H1 (cell line): ENCODE data around the gene GRIN2C. TPM values are rescaled to one million over a fixed set of nuclear protein-coding genes. Genes with fewer than 3 reads are reported as not detected.

ENCODE experiments used
- CTCF ChIA-PET: fragments of 300-600 bp; sonication (Branson Sonifier 250); formaldehyde crosslinking; loops from one replicate; lab custom pipeline; 2021; ENCODE audit not compliant: partially characterized antibody; lab: Charles Lee
- POLR2A ChIA-PET: fragments of 300-600 bp; sonication (Branson Sonifier 250); formaldehyde crosslinking; loops from one replicate; lab custom pipeline; 2021; ENCODE audit warnings: inconsistent platforms; ENCODE audit not compliant: partially characterized antibody; lab: Charles Lee
- DNase-seq, 2 experiments: peaks; one replicate each; pipeline versions ENCODE4 v3.0.0 to v3.0.0-alpha.2; 2010 to 2022; ENCODE audit warnings: low spot score in 2 of 2, low read depth in 1 of 2, mixed read lengths in 1 of 2
- FAIRE-seq: peaks from 2 replicates; lab custom pipeline; 2011; peaks lifted over from hg19 to GRCh38; lab: Jason Lieb, UNC
- H2AFZ ChIP-seq: 2 replicates; pipeline ENCODE4 v1.8.1; 2012; ENCODE audit warnings: low read length, inconsistent platforms
- H2AK5ac ChIP-seq: 2 replicates; pipeline ENCODE4 v1.6.1; 2013; ENCODE audit warnings: low read depth, low read length
- H2BK120ac ChIP-seq: replicated peaks from 2 replicates; pipeline ENCODE3; 2013; ENCODE audit warnings: low read depth, low read length, inconsistent platforms
- H2BK12ac ChIP-seq: 2 replicates; pipeline ENCODE4 v1.6.1; 2013; ENCODE audit warnings: low read depth, low read length
- H2BK15ac ChIP-seq: 2 replicates; pipeline ENCODE4 v1.6.1; 2013; ENCODE audit warnings: low read length
- H2BK20ac ChIP-seq: 2 replicates; pipeline ENCODE4 v1.6.1; 2013; ENCODE audit warnings: low read length
- H2BK5ac ChIP-seq: 2 replicates; pipeline ENCODE4 v1.6.1; 2013; ENCODE audit warnings: low read depth, low read length
- H3K14ac ChIP-seq: 2 replicates; pipeline ENCODE4 v1.6.1; 2013; ENCODE audit warnings: inconsistent platforms; ENCODE audit not compliant: insufficient read length
- H3K18ac ChIP-seq: 2 replicates; pipeline ENCODE4 v1.6.1; 2013; ENCODE audit warnings: low read length; ENCODE audit errors: extremely low read depth
- H3K23ac ChIP-seq: 2 replicates; pipeline ENCODE4 v1.6.1; 2013; ENCODE audit warnings: inconsistent platforms; ENCODE audit not compliant: insufficient read length
- H3K23me2 ChIP-seq: 2 replicates; pipeline ENCODE4 v1.6.1; 2013; ENCODE audit warnings: low read depth, low read length
- H3K27ac ChIP-seq: 2 replicates; pipeline ENCODE4 v1.6.1; 2011; ENCODE audit warnings: low read depth, low read length, inconsistent platforms
- H3K27me3 ChIP-seq, 4 experiments: replicated peaks in 1 of 4; 1 replicate in 1 of 4; 2 replicates in 3 of 4; pipeline versions ENCODE4 v1.6.1 to v1.8.1; 2011 to 2013; ENCODE audit warnings: low read length in 3 of 4, mild to moderate bottlenecking in 3 of 4, inconsistent platforms in 2 of 4, mixed read lengths in 2 of 4, moderate library complexity in 1 of 4; ENCODE audit not compliant: control insufficient read depth in 3 of 4, insufficient read depth in 3 of 4; ENCODE audit errors: extremely low read depth in 1 of 4
- H3K36me3 ChIP-seq, 4 experiments: 2 replicates each; pipeline versions ENCODE4 v1.6.1 to v1.8.1; 2011 to 2013; ENCODE audit warnings: mild to moderate bottlenecking in 4 of 4, low read length in 3 of 4, moderate library complexity in 2 of 4, control low read depth in 1 of 4, inconsistent platforms in 1 of 4; ENCODE audit not compliant: insufficient read depth in 4 of 4, control insufficient read depth in 2 of 4
- H3K4ac ChIP-seq: replicated peaks from 2 replicates; pipeline ENCODE3; 2013; ENCODE audit warnings: low read length, low read depth, mixed read lengths, inconsistent platforms; ENCODE audit not compliant: insufficient read length
- H3K4me1 ChIP-seq, 4 experiments: replicated peaks in 1 of 4; 1 replicate in 1 of 4; 2 replicates in 3 of 4; pipeline versions ENCODE4 v1.6.1 to v1.8.1; 2011 to 2013; ENCODE audit warnings: low read length in 3 of 4, inconsistent platforms in 2 of 4, mixed read lengths in 1 of 4; ENCODE audit not compliant: insufficient read depth in 4 of 4, control insufficient read depth in 3 of 4
- H3K4me2 ChIP-seq, 2 experiments: 2 replicates each; pipeline versions ENCODE4 v1.6.1 to v1.8.1; 2011 to 2013; ENCODE audit warnings: low read depth in 2 of 2, low read length in 2 of 2, control low read depth in 1 of 2, inconsistent platforms in 1 of 2, mild to moderate bottlenecking in 1 of 2; ENCODE audit not compliant: insufficient read depth in 1 of 2
- H3K4me3 ChIP-seq, 4 experiments: fragments of 200-600, 300-600 bp in 1 of 4; sonication (generic), shearing (Covaris generic), sonication (Bioruptor Twin) in 1 of 4; 2 replicates each; pipeline versions ENCODE4 v1.5.1 to v1.8.1; 2011 to 2016; ENCODE audit warnings: low read length in 4 of 4, low read depth in 3 of 4, control low read depth in 2 of 4, inconsistent platforms in 2 of 4, mild to moderate bottlenecking in 2 of 4, mixed read lengths in 1 of 4, moderate library complexity in 1 of 4; ENCODE audit not compliant: insufficient read depth in 2 of 4; ENCODE audit errors: extremely low read depth in 1 of 4
- H3K56ac ChIP-seq: replicated peaks from 2 replicates; pipeline ENCODE3; 2013; ENCODE audit warnings: low read depth, mild to moderate bottlenecking, mixed read lengths, low read length, inconsistent platforms; ENCODE audit not compliant: insufficient read length
- H3K79me1 ChIP-seq: 2 replicates; pipeline ENCODE4 v1.6.1; 2013; ENCODE audit warnings: low read depth, low read length, control low read depth
- H3K79me2 ChIP-seq, 2 experiments: 2 replicates each; pipeline versions ENCODE4 v1.6.1 to v1.8.1; 2012 to 2013; ENCODE audit warnings: low read length in 2 of 2, mild to moderate bottlenecking in 2 of 2, inconsistent platforms in 1 of 2; ENCODE audit not compliant: insufficient read depth in 2 of 2, control insufficient read depth in 1 of 2
- H3K9ac ChIP-seq, 4 experiments: replicated peaks in 1 of 4; 1 replicate in 1 of 4; 2 replicates in 3 of 4; pipeline versions ENCODE4 v1.6.1 to v1.8.1; 2011 to 2013; ENCODE audit warnings: low read depth in 3 of 4, low read length in 3 of 4, control low read depth in 2 of 4, mild to moderate bottlenecking in 2 of 4, moderate library complexity in 2 of 4, inconsistent platforms in 1 of 4; ENCODE audit errors: extremely low read depth in 1 of 4
- H3K9me3 ChIP-seq, 2 experiments: 2 replicates each; pipeline versions ENCODE4 v1.6.1 to v1.8.1; 2012 to 2013; ENCODE audit warnings: mild to moderate bottlenecking in 2 of 2, moderate library complexity in 2 of 2, control low read depth in 1 of 2, inconsistent platforms in 1 of 2, low read depth in 1 of 2, low read length in 1 of 2, mixed read lengths in 1 of 2; ENCODE audit not compliant: insufficient read depth in 2 of 2
- H4K20me1 ChIP-seq, 2 experiments: replicated peaks in 1 of 2; 2 replicates each; pipeline versions ENCODE3 to v1.8.1; 2011 to 2013; ENCODE audit warnings: inconsistent platforms in 2 of 2, low read length in 2 of 2, mild to moderate bottlenecking in 1 of 2; ENCODE audit not compliant: insufficient read depth in 2 of 2, control insufficient read depth in 1 of 2
- H4K5ac ChIP-seq: 2 replicates; pipeline ENCODE4 v1.6.1; 2013; ENCODE audit warnings: low read length, low read depth, mixed read lengths, inconsistent platforms; ENCODE audit not compliant: insufficient read length
- H4K8ac ChIP-seq: 2 replicates; pipeline ENCODE4 v1.8.0; 2013; ENCODE audit warnings: mild to moderate bottlenecking, moderate library complexity, low read length, inconsistent platforms; ENCODE audit not compliant: insufficient read depth; ENCODE audit errors: extremely low read depth
- H4K91ac ChIP-seq: replicated peaks from 2 replicates; pipeline ENCODE3; 2013; ENCODE audit warnings: low read length, mixed read lengths, inconsistent platforms; ENCODE audit not compliant: insufficient read length
- EGR1 ChIP-seq: IDR thresholded peaks from 2 replicates; pipeline ENCODE4 v1.6.1; 2011; ENCODE audit warnings: low read depth, low read length, borderline replicate concordance
- HDAC2 ChIP-seq, 2 experiments: fragments of 300-600 bp in 1 of 2; sonication (generic) in 1 of 2; IDR thresholded peaks; 2 replicates each; pipeline ENCODE4 v1.6.1; 2011 to 2012; ENCODE audit warnings: low read depth in 2 of 2, low read length in 2 of 2, mild to moderate bottlenecking in 2 of 2, moderate library complexity in 2 of 2, borderline replicate concordance in 1 of 2, inconsistent platforms in 1 of 2
- HDAC6 ChIP-seq: IDR thresholded peaks from one replicate; pipeline ENCODE4 v1.7.1; 2012; ENCODE audit warnings: low read depth, mild to moderate bottlenecking, inconsistent platforms, low read length, moderate library complexity
- PHF8 ChIP-seq: fragments of 200-600 bp; sonication (generic); conservative IDR thresholded peaks from 2 replicates; pipeline ENCODE4 v1.7.1; 2012; ENCODE audit warnings: low read depth, mild to moderate bottlenecking, inconsistent platforms, low read length, moderate library complexity
- SP1 ChIP-seq: IDR thresholded peaks from 2 replicates; pipeline ENCODE4 v1.6.1; 2011; ENCODE audit warnings: low read depth, low read length
- WGBS, 2 experiments: shearing (Covaris generic) in 1 of 2; methylation state at CpG; one replicate each; pipeline versions ENCODE4 v1.1.6 to v1.1.7; 2013 to 2015; ENCODE audit warnings: low lambda C conversion rate in 2 of 2, mixed read lengths in 2 of 2, inconsistent platforms in 1 of 2, low coverage in 1 of 2, missing lambda C conversion rate in 1 of 2; ENCODE audit not compliant: insufficient replicate concordance in 2 of 2, insufficient coverage in 1 of 2, insufficient read length in 1 of 2; ENCODE audit errors: extremely low coverage in 1 of 2, missing lambda C conversion rate in 1 of 2; 5-methylcytosine and 5-hydroxymethylcytosine counted together
- polyA plus RNA-seq, 7 experiments: library from polyadenylated mRNA; depleted of rRNA in 3 of 7; stranded (reverse) in 5 of 7; unstranded in 2 of 7; fragments of >200 nt in 5 of 7; fragments of 200-250 nt in 2 of 7; gene quantifications; 1 replicate in 5 of 7; 2 replicates in 1 of 7; 4 replicates in 1 of 7; pipeline versions ENCODE4 v1.2.1 to v1.2.3, GENCODE V29; 2011 to 2013; ENCODE audit warnings: missing spikeins in 2 of 7, mixed read lengths in 2 of 7
- total RNA-seq: library from RNA; stranded (reverse); fragmentation: NEBNext Ultra II Directional; extraction: Animal tissue kit (Norgen Biotek cat#: 25700); gene quantifications from 2 replicates; pipeline ENCODE4 v1.2.1, GENCODE V29; 2021
- TF ChIP-seq, protein P1 (sequence below): IDR thresholded peaks from 2 replicates; pipeline ENCODE4 v1.6.1; 2012; ENCODE audit warnings: inconsistent platforms
- TF ChIP-seq, protein P2 (sequence below): IDR thresholded peaks from 2 replicates; pipeline ENCODE4 v1.6.1; 2012; ENCODE audit warnings: inconsistent platforms

Gene GRIN2C
- total and polyA plus RNA-seq, 2 of the 8 experiments (the other 6 are each of a cell fraction or from before 2014, with no cell fraction given): 0.06 to 0.07 TPM

DNA sequence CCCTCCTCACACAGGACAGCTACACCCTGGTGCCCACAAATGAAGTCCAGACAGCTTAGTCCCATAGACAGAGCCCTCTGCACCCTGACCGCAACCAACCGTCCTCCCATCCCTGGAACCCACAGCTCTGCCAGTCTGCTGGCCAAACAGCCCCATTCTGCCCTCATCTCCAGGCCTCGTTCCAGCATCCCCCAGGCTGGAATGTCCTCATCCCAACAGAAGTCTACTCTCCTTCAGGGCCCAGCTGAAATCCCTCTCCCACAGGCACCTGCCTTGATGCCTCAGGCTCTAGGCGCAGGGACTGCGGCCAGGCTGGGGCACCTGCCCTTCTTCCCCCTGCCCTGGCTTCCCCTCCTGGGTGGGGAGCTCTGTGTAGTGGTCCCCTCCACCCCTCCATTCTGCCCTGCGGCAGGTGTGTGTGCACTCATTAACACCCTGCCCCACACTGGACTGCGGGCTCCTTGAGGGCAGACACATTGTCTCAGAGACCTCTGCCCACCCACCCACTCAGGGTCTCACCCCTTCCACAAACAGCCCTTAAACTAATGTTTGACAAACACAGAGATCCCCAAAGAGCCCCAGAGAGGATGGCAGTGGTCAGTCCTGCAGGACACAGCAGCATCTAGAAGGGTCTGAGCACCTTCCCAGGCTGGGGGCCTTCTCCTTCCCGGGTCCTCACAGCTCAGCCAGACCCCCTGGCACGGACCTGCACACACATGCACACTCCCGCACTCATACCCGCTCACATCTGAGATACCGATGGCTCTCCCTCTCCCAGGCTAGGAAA, 820 bp downstream of the GRIN2C start:
- Histone ChIP-seq H2BK5ac (no peak overlapping the region), H3K9me3 (no peaks in the 10 kb centered on the region), H3K4me2 (peak overlapping the region; percentile 64 to 74), H2BK15ac (peak overlapping the region; percentile 29; the same call in 1 of the 2 replicates), H3K14ac (no peak overlapping the region), H2AFZ (no peak overlapping the region), H2BK20ac (no peak overlapping the region), H3K23me2 (no peaks in the 10 kb centered on the region; the same call in 1 of the 2 replicates), H3K79me1 (no peaks in the 10 kb centered on the region), H3K18ac (no peak overlapping the region), H2BK12ac (no peak overlapping the region), H3K27ac (no peak overlapping the region), H3K9ac (no peak overlapping the region), H3K4ac (no peak overlapping the region), H3K79me2 (no peaks in the 10 kb centered on the region), H3K4me1 (peaks cover 0 to 9% (median 5%) of the 10 kb centered on the region in 4 experiments; a peak in 4 of 7 replicates), H3K56ac (no peak overlapping the region), H4K91ac (no peak overlapping the region), H3K36me3 (peaks cover 0 to 14% (median under 1%) of the 10 kb centered on the region in 4 experiments; a peak in 2 of 8 replicates), H4K5ac (no peak overlapping the region), H2AK5ac (no peak overlapping the region), H2BK120ac (no peak overlapping the region), H3K27me3 (peaks cover 52 to 79% (median 71%) of the 10 kb centered on the region in 4 experiments), H4K8ac (no peak overlapping the region), H3K4me3 (peak overlapping the region in 1 of 4 experiments; percentile 60; a peak in 3 of 8 replicates), H3K23ac (no peak overlapping the region), H4K20me1 (peaks cover 2 to 4% of the 10 kb centered on the region in 2 experiments)
- 76% methylated on average over 9 of the region's 12 CpGs; no CpG with 5 or more reads in 1 of the 2 experiments for WGBS, 2 experiments
- DNase-seq: no peak
- CTCF ChIA-PET: interaction anchor here (0.5 to 99.6 kb wide), 10 partner anchors 15 to 234 kb away, joined by 3 to 2981 read pairs (median 6); partner anchors contain the start of genes FDXR, GRIN2C, NAT9 and OTOP2
- POLR2A ChIA-PET: interaction anchor here (1.1 to 1.8 kb wide), 3 partner anchors 14 to 75 kb away, joined by 3 to 6 read pairs (median 5); partner anchors contain the start of gene FDXR
- no peak for TF ChIP-seq PHF8
- no peak for TF ChIP-seq EGR1
- TF ChIP-seq, protein P1, sequence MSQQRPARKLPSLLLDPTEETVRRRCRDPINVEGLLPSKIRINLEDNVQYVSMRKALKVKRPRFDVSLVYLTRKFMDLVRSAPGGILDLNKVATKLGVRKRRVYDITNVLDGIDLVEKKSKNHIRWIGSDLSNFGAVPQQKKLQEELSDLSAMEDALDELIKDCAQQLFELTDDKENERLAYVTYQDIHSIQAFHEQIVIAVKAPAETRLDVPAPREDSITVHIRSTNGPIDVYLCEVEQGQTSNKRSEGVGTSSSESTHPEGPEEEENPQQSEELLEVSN: no peak
- TF ChIP-seq, protein P2, sequence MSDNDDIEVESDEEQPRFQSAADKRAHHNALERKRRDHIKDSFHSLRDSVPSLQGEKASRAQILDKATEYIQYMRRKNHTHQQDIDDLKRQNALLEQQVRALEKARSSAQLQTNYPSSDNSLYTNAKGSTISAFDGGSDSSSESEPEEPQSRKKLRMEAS: no peak
- TF ChIP-seq HDAC2 (IDR thresholded peaks at IDR 0.05; ENCODE audit: borderline replicate concordance in 1 of 2, low read depth in 2 of 2, low read length in 2 of 2): no peak
- TF ChIP-seq SP1: no peak
- no peak for TF ChIP-seq HDAC6
- FAIRE-seq: no peak
